Esophagus (tissue), 2 donors: Measurements from ENCODE around the gene KCNT2. TPM values are rescaled to one million over a fixed set of nuclear protein-coding genes. Genes with fewer than 3 reads are reported as not detected.

Experiments
- H3K27ac ChIP-seq, 2 donors: one replicate each; pipeline ENCODE4 v1.5.1; 2013; ENCODE audit warnings: low read depth in 2 of 2, mild to moderate bottlenecking in 2 of 2, inconsistent platforms in 1 of 2, low read length in 1 of 2, moderate library complexity in 1 of 2
- H3K27me3 ChIP-seq, 2 donors: one replicate each; pipeline ENCODE4 v1.6.1; 2013; ENCODE audit warnings: low read length in 2 of 2, control low read depth in 1 of 2, mild to moderate bottlenecking in 1 of 2; ENCODE audit not compliant: insufficient read depth in 2 of 2, control insufficient read depth in 1 of 2
- H3K36me3 ChIP-seq, 2 donors: one replicate each; pipeline ENCODE4 v1.6.1; 2013; ENCODE audit warnings: low read length in 1 of 2; ENCODE audit not compliant: control insufficient read depth in 2 of 2, insufficient read depth in 2 of 2
- H3K4me1 ChIP-seq, 2 donors: one replicate each; pipeline ENCODE4 v1.6.1; 2013; ENCODE audit warnings: low read length in 1 of 2; ENCODE audit not compliant: control insufficient read depth in 2 of 2, insufficient read depth in 2 of 2
- H3K4me3 ChIP-seq, 2 donors: one replicate each; pipeline ENCODE4 v1.5.1; 2013; ENCODE audit warnings: low read length in 2 of 2, mild to moderate bottlenecking in 2 of 2, low read depth in 1 of 2, moderate library complexity in 1 of 2
- H3K9me3 ChIP-seq, 2 donors: one replicate each; pipeline ENCODE4 v1.6.1; 2013; ENCODE audit warnings: mild to moderate bottlenecking in 2 of 2, low read depth in 1 of 2, low read length in 1 of 2, moderate library complexity in 1 of 2; ENCODE audit not compliant: control insufficient read depth in 2 of 2, insufficient read depth in 1 of 2
- WGBS, 2 donors: extraction: QIAGEN DNeasy Blood & Tissue Kit; methylation state at CpG; one replicate each; pipeline ENCODE4 v1.1.7; 2013; 5-methylcytosine and 5-hydroxymethylcytosine counted together
- polyA plus RNA-seq, 2 donors: library from polyadenylated mRNA; stranded (reverse); fragments of 200-250 nt; gene quantifications; one replicate each; pipeline ENCODE4 v1.2.3, GENCODE V29; 2013
- donor health status: healthy with polysubstance abuse.
- donor health status: Bipolar disorder and iron deficiency.

Gene KCNT2
- polyA plus RNA-seq, 2 donors: 0.22 to 0.49 TPM

DNA sequence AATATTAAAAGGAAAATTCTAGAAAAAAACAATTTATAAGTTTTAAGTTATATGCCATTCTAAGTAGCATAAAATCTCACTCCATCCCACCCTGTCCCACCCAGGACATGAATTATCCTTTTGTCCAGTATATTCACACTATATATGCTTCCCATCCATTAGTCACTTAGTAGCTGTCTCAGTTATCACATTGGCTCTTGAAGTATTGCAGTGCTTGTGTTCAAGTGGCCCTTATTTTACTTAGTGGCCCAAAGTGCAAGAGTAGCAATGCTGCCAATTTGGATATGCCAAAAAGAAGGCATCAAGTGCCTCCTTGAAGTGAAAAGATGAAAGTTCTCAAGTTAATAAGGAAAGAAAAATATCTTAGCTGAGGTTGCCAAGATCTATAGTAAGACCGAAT, 192.3 kb downstream of the KCNT2 start:
- 86 to 88% methylated on average over 1 of the region's 1 CpG for WGBS, 2 donors
- Histone ChIP-seq H3K27me3 (no peaks in the 10 kb centered on the region), H3K4me1 (no peaks in the 10 kb centered on the region), H3K9me3 (no peaks in the 10 kb centered on the region), H3K36me3 (no peaks in the 10 kb centered on the region), H3K27ac (no peak overlapping the region), H3K4me3 (no peak overlapping the region)

DNA sequence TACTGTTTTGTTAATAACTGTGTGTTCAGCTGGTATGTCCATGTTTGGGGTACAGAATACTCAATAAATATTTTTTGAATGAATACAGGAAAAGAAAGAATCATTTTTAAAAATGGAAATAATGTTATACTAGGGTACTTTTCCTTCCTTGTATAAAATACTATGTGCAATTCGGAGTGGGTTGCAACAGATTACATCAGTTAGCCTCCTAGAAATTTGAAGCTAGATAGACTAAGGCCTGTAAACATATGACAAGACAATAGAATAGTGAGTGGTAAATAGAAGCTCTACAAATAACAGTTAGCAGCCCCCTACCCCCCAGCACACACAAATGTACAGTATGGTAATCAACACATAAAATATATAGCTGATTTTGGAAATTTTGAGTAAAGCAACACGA, 195.9 kb downstream of the KCNT2 start:
- Histone ChIP-seq H3K27ac (no peak overlapping the region), H3K4me1 (no peaks in the 10 kb centered on the region), H3K27me3 (no peaks in the 10 kb centered on the region), H3K9me3 (no peaks in the 10 kb centered on the region), H3K4me3 (no peak overlapping the region), H3K36me3 (no peaks in the 10 kb centered on the region)
- WGBS, 2 donors: 81 to 88% methylated on average over 2 of the region's 2 CpGs

DNA sequence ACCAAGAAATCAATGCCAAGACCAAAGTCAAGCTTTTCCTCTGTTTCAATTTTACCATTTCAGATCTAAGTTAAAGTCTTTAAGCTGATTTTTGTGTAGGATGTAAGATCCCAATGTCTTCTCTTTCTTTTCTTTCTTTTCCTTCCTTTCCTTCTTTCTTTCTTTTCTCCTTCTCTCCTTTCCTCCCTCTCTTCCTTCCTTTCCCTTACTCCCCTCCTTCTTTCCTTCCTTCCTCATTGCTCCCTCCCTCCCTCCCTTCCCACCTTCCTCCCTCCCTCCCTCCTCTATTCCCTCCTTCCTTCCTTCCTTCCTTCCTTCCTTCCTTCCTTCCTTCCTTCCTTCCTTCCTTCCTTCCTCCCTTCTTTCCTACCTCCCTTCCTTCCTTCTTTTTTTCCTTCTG, 197.5 kb downstream of the KCNT2 start:
- Histone ChIP-seq H3K4me1 (no peaks in the 10 kb centered on the region), H3K27ac (no peak overlapping the region)

DNA sequence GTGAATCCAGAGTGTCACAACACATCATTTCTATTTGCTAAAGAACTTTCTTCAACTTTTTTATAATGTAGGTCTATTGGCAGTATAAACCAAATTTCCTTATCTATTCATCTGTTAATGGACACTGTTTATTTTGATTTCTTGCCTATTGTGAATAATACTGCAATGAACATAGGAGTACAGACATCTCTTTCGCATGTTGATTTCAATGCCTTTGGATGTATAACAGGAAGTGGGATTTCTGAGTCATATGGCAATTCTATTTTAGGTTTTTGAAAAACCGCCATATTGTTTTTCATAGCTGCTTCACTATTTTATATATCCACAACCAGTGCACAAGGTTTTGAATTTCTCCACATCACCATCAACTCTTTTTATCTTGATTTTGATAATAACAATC, 198.7 kb downstream of the KCNT2 start:
- Histone ChIP-seq H3K9me3 (no peaks in the 10 kb centered on the region), H3K27me3 (no peaks in the 10 kb centered on the region), H3K4me3 (no peak overlapping the region), H3K4me1 (no peaks in the 10 kb centered on the region), H3K36me3 (no peaks in the 10 kb centered on the region), H3K27ac (no peak overlapping the region)
- 88 to 89% methylated on average over 2 of the region's 2 CpGs for WGBS, 2 donors

More for the DNA sequence above, 197.5 kb downstream of the KCNT2 start:
- Histone ChIP-seq H3K36me3 (no peaks in the 10 kb centered on the region), H3K4me3 (no peak overlapping the region), H3K9me3 (no peaks in the 10 kb centered on the region), H3K27me3 (no peaks in the 10 kb centered on the region)

DNA sequence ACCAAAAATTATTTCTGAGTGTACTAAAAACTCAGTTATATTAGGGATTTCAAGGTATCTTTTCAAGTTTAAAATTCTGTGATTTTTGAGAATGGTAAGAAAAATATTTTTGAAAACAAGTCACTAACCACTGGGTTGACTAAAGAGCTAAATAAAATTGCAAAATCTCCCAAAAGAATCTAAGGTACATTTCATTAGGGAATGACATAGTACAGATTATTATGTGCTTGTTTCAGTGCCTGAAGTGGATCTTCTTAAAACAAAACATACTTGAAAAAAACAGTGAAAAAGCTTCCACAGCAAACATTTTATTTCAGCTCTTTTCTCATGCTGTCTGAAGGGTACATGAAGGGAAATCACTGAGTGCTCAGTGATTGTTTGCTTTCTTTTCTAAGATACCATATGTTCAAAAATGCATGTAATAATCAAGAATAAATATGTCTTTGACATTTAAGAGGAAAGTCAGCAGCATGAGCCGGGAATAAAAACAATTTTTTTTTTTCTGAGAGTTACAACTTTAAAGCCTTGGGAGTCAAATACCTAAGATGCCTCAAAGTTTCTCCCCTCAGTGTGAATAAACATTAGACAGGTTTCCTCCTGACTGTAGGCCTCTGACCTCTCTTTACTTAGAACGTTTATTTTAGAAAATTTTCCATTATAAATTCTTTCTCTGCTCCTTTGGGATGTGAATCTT, 200.7 kb downstream of the KCNT2 start:
- H3K27me3 ChIP-seq: no peaks in the 10 kb centered on the region
- H3K4me1 ChIP-seq: no peaks in the 10 kb centered on the region
- H3K4me3 ChIP-seq: no peak overlapping the region
- H3K27ac ChIP-seq: no peak overlapping the region
- 22 to 26% methylated on average over 2 of the region's 2 CpGs for WGBS, 2 donors
- H3K36me3 ChIP-seq: no peaks in the 10 kb centered on the region
- H3K9me3 ChIP-seq: no peaks in the 10 kb centered on the region

DNA sequence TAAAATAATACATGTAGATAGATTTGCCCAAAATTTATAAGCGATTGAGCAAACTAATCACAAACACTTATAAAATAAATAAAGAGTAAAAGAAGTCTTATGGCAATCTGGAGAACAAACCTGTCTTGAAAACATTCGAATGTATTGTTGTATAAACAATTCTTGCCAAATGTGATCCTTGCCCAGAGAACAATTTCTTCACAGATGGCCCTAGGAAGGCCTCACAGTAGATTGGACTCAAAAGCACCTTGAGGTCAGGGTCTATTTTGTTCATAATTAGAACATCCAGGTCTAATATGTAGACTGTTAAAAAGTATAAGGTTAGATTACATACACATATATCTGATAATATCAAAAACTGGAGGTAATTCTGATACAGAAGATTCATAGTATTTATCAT, 202.4 kb downstream of the KCNT2 start:
- Histone ChIP-seq H3K4me1 (no peaks in the 10 kb centered on the region), H3K9me3 (no peaks in the 10 kb centered on the region), H3K4me3 (no peak overlapping the region), H3K27ac (no peak overlapping the region), H3K27me3 (no peaks in the 10 kb centered on the region), H3K36me3 (no peaks in the 10 kb centered on the region)
- WGBS, 2 donors: 70 to 79% methylated on average over 2 of the region's 2 CpGs

DNA sequence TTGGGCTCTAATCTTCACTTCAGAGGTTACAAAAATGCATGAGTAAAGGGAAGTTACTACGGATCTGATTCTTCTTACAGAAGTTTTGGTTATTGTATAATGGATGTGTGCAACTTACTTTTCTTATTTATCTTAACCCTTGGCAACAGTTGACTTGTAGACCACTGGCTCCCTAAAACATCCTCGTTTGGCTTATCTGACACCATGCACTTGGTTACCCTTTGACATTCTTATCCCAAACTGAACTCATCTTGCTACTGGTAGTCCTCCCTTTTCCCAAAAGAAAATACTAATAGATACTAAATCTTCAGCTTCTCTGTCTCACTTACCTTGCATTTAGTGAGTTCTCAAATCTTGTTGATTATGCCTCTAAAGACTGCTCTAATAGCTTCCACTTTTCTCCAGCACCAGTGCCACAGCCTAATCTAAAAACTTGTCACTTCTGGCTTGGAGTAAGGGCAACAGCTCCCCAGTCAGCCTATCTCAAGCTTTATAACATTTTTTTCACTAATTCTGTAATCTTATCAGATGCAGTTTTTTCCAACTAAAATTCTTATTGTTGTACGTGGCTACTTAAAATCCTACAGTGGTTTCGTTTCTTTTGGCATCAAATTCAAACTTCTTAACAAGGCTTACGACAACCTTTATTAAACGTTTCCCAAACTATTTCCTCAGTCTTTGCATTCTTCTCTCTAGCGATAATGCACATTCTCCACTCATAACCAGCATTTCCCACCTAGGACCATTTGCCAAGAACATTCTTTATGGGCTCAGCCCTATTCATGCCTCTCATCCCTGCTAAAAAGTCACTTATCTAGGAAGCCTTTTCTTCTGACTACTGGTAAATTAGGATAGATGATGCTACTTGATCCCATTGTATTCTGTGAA, 204.2 kb downstream of the KCNT2 start:
- WGBS, 2 donors: 76 to 81% methylated on average over 7 of the region's 7 CpGs
- Histone ChIP-seq H3K4me1 (no peaks in the 10 kb centered on the region), H3K9me3 (no peaks in the 10 kb centered on the region), H3K27ac (no peak overlapping the region), H3K36me3 (no peaks in the 10 kb centered on the region), H3K4me3 (no peak overlapping the region), H3K27me3 (no peaks in the 10 kb centered on the region)

DNA sequence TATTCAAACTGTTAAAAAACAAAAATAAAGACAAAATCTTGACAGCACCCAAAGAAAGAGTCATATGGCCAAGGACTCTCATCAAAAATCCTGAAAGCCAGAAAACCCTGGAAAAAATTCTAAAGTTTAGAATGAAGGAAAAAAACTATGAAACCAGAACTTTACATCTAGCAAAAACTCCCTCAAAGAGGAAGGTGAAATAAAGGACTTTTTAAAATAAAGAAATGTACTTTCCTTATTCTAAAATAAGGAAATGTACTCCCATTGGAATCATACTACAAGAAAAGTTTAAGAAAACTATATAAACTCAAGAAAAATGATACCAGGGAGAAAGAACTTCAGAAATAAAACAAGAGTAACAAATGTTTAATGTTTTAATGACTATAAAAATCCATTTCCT, 206.3 kb downstream of the KCNT2 start:
- Histone ChIP-seq H3K27ac (no peak overlapping the region), H3K4me1 (no peaks in the 10 kb centered on the region), H3K27me3 (no peaks in the 10 kb centered on the region), H3K36me3 (no peaks in the 10 kb centered on the region), H3K4me3 (no peak overlapping the region), H3K9me3 (no peaks in the 10 kb centered on the region)

DNA sequence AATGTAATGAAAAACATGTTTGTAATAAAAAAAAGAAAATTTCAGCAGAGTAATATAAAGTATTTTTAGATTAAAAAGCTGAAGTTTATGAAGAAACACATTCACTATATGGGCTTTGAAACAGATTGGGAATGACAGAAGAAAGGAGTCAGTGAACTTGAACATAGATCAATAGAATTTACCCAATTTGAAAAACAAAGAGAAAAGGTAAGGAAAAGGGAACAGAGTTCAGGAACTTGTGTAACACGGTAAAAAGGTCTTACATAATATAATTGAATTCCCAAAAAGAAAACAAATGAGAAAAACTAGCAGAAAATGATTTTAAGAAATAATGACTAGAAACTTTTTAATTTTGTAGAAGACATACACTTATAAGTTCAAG, 206.8 kb downstream of the KCNT2 start:
- Histone ChIP-seq H3K4me3 (no peak overlapping the region), H3K27ac (no peak overlapping the region), H3K4me1 (no peaks in the 10 kb centered on the region), H3K9me3 (no peaks in the 10 kb centered on the region), H3K27me3 (no peaks in the 10 kb centered on the region), H3K36me3 (no peaks in the 10 kb centered on the region)
- WGBS, 2 donors: 48 to 52% methylated on average over 1 of the region's 1 CpG
